NCI-H2081 treated with DMSO at 0.1 percent for 48 hours (cell line): Measurements from ENCODE around the gene TTC28.
"Not testable (repeated sequence)": the region's sequence is repeated elsewhere in the genome, so short reads cannot be mapped to it uniquely, and the experiment has no call there.

Experiments used
- DNase-seq: peaks from one replicate; lab custom pipeline; 2025; lab: John Stamatoyannopoulos, UW

TTC28 gene

GRCh38 chr22:28406246-28406645 is 273.4 kb downstream of the TTC28 start:
- DNase-seq, result no peak

GRCh38 chr22:28405588-28405987 is 274.1 kb downstream of the TTC28 start:
- no peak for DNase-seq

- DNase-seq, result no peak
These were observed 277.1 kb downstream of the TTC28 start for GRCh38 chr22:28402539-28402938.

- no peak for DNase-seq
These were observed 277.6 kb downstream of the TTC28 start for GRCh38 chr22:28402060-28402459.

- no peak for DNase-seq
These were observed 280.7 kb downstream of the TTC28 start for GRCh38 chr22:28398981-28399380.

GRCh38 chr22:28398355-28398754 is 281.3 kb downstream of the TTC28 start:
- no peak for DNase-seq

GRCh38 chr22:28397306-28397705 is 282.3 kb downstream of the TTC28 start:
- DNase-seq, result no peak

- DNase-seq, result no peak
These were observed 283.5 kb downstream of the TTC28 start for GRCh38 chr22:28395920-28396753.

GRCh38 chr22:28395520-28395919 is 284.1 kb downstream of the TTC28 start:
- DNase-seq, result no peak

GRCh38 chr22:28394513-28395110 is 285.0 kb downstream of the TTC28 start:
- no peak for DNase-seq

- no peak for DNase-seq
These were observed 298.0 kb downstream of the TTC28 start for GRCh38 chr22:28381429-28382167.

GRCh38 chr22:28379951-28380350 is 299.7 kb downstream of the TTC28 start:
- DNase-seq, result no peak

- no peak for DNase-seq
These were observed 300.4 kb downstream of the TTC28 start for GRCh38 chr22:28379075-28379779.

GRCh38 chr22:28375761-28376534 is 303.7 kb downstream of the TTC28 start:
- no peak for DNase-seq

- no peak for DNase-seq
These were observed 305.8 kb downstream of the TTC28 start for GRCh38 chr22:28373831-28374230.

GRCh38 chr22:28369854-28370253 is 309.8 kb downstream of the TTC28 start:
- DNase-seq, result no peak

GRCh38 chr22:28366856-28367255 is 312.8 kb downstream of the TTC28 start:
- DNase-seq, result no peak

- no peak for DNase-seq
These were observed 314.3 kb downstream of the TTC28 start for GRCh38 chr22:28365371-28365770.

GRCh38 chr22:28364105-28364504 is 315.5 kb downstream of the TTC28 start:
- DNase-seq, result not testable (repeated sequence)

GRCh38 chr22:28360939-28361338 is 318.7 kb downstream of the TTC28 start:
- DNase-seq, result no peak

- DNase-seq, result no peak
These were observed 321.3 kb downstream of the TTC28 start for GRCh38 chr22:28358312-28358711.
